GM12892 (cell line): ENCODE data around the gene TOP1.

Source experiments
- POLR2A ChIP-seq: IDR thresholded peaks from 2 replicates; pipeline ENCODE4 v1.6.1; 2011; ENCODE audit warnings: low read depth, low read length, control low read depth
- POLR2AphosphoS5 ChIP-seq: IDR thresholded peaks from 2 replicates; pipeline ENCODE4 v1.6.1; 2011; ENCODE audit warnings: low read depth, low read length, control low read depth
- TAF1 ChIP-seq: IDR thresholded peaks from 2 replicates; pipeline ENCODE4 v1.6.1; 2011; ENCODE audit warnings: low read depth, mild to moderate bottlenecking, control low read depth, low read length, borderline replicate concordance

- no peak; the same call in 1 of the 2 replicates for TF ChIP-seq POLR2A
- TF ChIP-seq TAF1, result no peak
- TF ChIP-seq POLR2AphosphoS5, result no peak
Measured at GRCh38 chr20:41138475-41139226, 110.0 kb downstream of the TOP1 start.
